ENCODE data around the gene CEBPB. TPM values are rescaled to one million over a fixed set of nuclear protein-coding genes. Genes with fewer than 3 reads are reported as not detected.

CEBPB gene
- total RNA-seq, 1 experiment from 2014 or later = 22.6 TPM

- no peak overlapping the region for H3K18ac ChIP-seq (ENCODE audit: insufficient read length, low read depth, low read length)
- no peak overlapping the region for H2BK20ac ChIP-seq (ENCODE audit: low read depth, low read length, poor library complexity, severe bottlenecking)
- H3K27me3 Mint-ChIP-seq (ENCODE audit: low read depth) = peaks cover 2% of the 10 kb centered on the region; the same call in 1 of the 2 replicates
- no peak overlapping the region for H3K4ac ChIP-seq (ENCODE audit: low read depth, low read length)
- H3K27me3 ChIP-seq (ENCODE audit: insufficient read depth, low read length) = no peaks in the 10 kb centered on the region
- H4K8ac ChIP-seq (replicated peaks; ENCODE audit: insufficient read length, low read depth, low read length) = no peak overlapping the region
- no peaks in the 10 kb centered on the region; a peak in 1 of 5 replicates for H3K9me3 Mint-ChIP-seq
- no peak overlapping the region for H3K9ac ChIP-seq (ENCODE audit: extremely low read depth, insufficient read length, low read length)
- no peak overlapping the region for H2BK120ac ChIP-seq (ENCODE audit: low read depth, low read length, poor library complexity, severe bottlenecking)
- H4K5ac ChIP-seq (ENCODE audit: insufficient read length, low read depth, low read length) = no peak overlapping the region
- no peak overlapping the region for H3K14ac ChIP-seq (ENCODE audit: insufficient read depth, low read length)
- no peak overlapping the region for H2AK5ac ChIP-seq (ENCODE audit: insufficient read length, low read length)
- H3K4me2 ChIP-seq (ENCODE audit: insufficient read depth, insufficient read length, low read length) = no peak overlapping the region
- H2BK15ac ChIP-seq (ENCODE audit: low read depth, low read length) = no peak overlapping the region
- no peaks in the 10 kb centered on the region for H3K9me3 ChIP-seq (ENCODE audit: control insufficient read depth, low read depth, low read length)
- no peak for TF ChIP-seq CTCF (conservative IDR thresholded peaks at IDR 0.05)
- peaks cover 15 to 26% of the 10 kb centered on the region in 2 experiments for H3K4me1 Mint-ChIP-seq
- H3K23ac ChIP-seq (ENCODE audit: insufficient read length, low read depth, low read length) = no peak overlapping the region
- no peaks in the 10 kb centered on the region for H3K36me3 Mint-ChIP-seq (ENCODE audit: insufficient read depth in 1 of 3, low read depth in 3 of 3)
- no peak overlapping the region for H3K4me3 Mint-ChIP-seq
- no CpG with 5 or more reads among the region's 5 CpGs for WGBS (ENCODE audit: extremely low coverage, insufficient read length, low lambda C conversion rate)
- no peak overlapping the region for H2BK5ac ChIP-seq (ENCODE audit: insufficient read length, low read length)
- no peak for DNase-seq
- H3K23me2 ChIP-seq (ENCODE audit: insufficient read length, low read depth, low read length, poor library complexity, severe bottlenecking) = no peaks in the 10 kb centered on the region
- H4K91ac ChIP-seq (ENCODE audit: insufficient read length, low read depth, low read length) = no peak overlapping the region
- no peak overlapping the region for H2BK12ac ChIP-seq (ENCODE audit: insufficient read length, low read depth, low read length)
- no peak overlapping the region for H3K27ac ChIP-seq (ENCODE audit: insufficient read length, low read depth, low read length)
- no peak overlapping the region for H3K56ac ChIP-seq (ENCODE audit: insufficient read length, low read depth, low read length)
- no peak overlapping the region for H3T11ph ChIP-seq (ENCODE audit: low read length)
- H4K20me1 ChIP-seq (ENCODE audit: control insufficient read depth, insufficient read depth, insufficient read length) = no peaks in the 10 kb centered on the region
- no peak overlapping the region; a peak in 2 of 7 replicates for H3K27ac Mint-ChIP-seq
- no peaks in the 10 kb centered on the region for H3K79me2 ChIP-seq (ENCODE audit: insufficient read depth, low read length)
- H3K4me1 ChIP-seq (ENCODE audit: insufficient read depth, low read length) = no peaks in the 10 kb centered on the region; the same call in 1 of the 2 replicates
- no peaks in the 10 kb centered on the region for H3K79me1 ChIP-seq (ENCODE audit: insufficient read depth, low read depth, low read length, poor library complexity, severe bottlenecking)
- no peak overlapping the region for H2AFZ ChIP-seq (ENCODE audit: low read length)
Measured at GRCh38 chr20:50218987-50219435, 28.4 kb downstream of the CEBPB start.
